HCT116 (cell line): ENCODE data around the gene TMTC2.

Experiments used
- ATF3 ChIP-seq: IDR thresholded peaks from 2 replicates; pipeline ENCODE4 v1.6.1; 2012
- CBX3 ChIP-seq: IDR thresholded peaks from 2 replicates; pipeline ENCODE4 v1.6.1; 2012; ENCODE audit warnings: low read depth
- CTCF ChIP-seq, 3 experiments: fragments of 200-600 bp in 1 of 3; sonication (generic) in 1 of 3; IDR thresholded peaks in 2 of 3; conservative IDR thresholded peaks in 1 of 3; 2 replicates each; pipeline ENCODE4 v1.5.1; 2012 to 2017; ENCODE audit warnings: low read depth in 2 of 3, low read length in 2 of 3, antibody characterized with exemption in 1 of 3, borderline replicate concordance in 1 of 3, control low read depth in 1 of 3, mild to moderate bottlenecking in 1 of 3, mixed read lengths in 1 of 3, mixed run types in 1 of 3, moderate library complexity in 1 of 3; ENCODE audit not compliant: insufficient read depth in 1 of 3
- EZH2 ChIP-seq: fragments of 200-600 bp; sonication (generic); IDR thresholded peaks from 2 replicates; pipeline ENCODE4 v1.6.1; 2017; ENCODE audit warnings: antibody characterized with exemption, mixed run types
- POLR2A ChIP-seq: IDR thresholded peaks from 2 replicates; pipeline ENCODE4 v1.7.0; 2011; ENCODE audit warnings: borderline replicate concordance; ENCODE audit not compliant: insufficient read depth, insufficient read length; ENCODE audit errors: extremely low read depth
- REST ChIP-seq: IDR thresholded peaks from 2 replicates; pipeline ENCODE4 v1.6.1; 2012; ENCODE audit warnings: low read depth
- SP1 ChIP-seq: IDR thresholded peaks from 2 replicates; pipeline ENCODE4 v1.6.1; 2012; ENCODE audit warnings: low read depth
- YY1 ChIP-seq: IDR thresholded peaks from 2 replicates; pipeline ENCODE4 v1.6.1; 2011; ENCODE audit warnings: low read length, low read depth, moderate library complexity, mild to moderate bottlenecking; ENCODE audit not compliant: insufficient replicate concordance; ENCODE audit errors: extremely low read depth
- ZNF274 ChIP-seq: fragments of 200-500 bp; sonication (Bioruptor generic); IDR thresholded peaks from 2 replicates; pipeline ENCODE4 v1.6.1; 2014; ENCODE audit warnings: mild to moderate bottlenecking, low read depth, low read length, inconsistent platforms
- TF ChIP-seq, protein P1 (sequence below): IDR thresholded peaks from 2 replicates; pipeline ENCODE4 v1.6.1; 2011; ENCODE audit warnings: mild to moderate bottlenecking, low read length, moderate library complexity; ENCODE audit not compliant: insufficient replicate concordance; ENCODE audit errors: extremely low read depth

DNA sequence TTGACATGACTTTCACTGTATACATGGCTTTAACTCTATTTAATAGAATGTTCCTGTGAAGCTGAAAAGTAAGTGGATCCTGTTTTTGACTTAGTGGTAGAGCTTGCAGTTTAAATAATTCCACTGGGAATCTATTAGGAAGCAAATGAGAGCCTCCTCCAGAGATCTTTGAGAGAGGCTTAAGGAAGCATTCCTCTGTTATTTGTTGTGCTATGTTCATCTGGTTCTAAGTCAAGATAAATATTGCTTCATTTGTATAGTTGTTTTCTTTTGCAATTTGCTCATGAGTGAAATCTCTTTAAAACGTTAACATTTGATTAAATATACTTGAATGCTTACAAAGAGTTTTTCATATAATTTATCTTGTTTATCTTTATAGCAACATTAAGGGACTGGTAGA lies 70.4 kb downstream of the TMTC2 start:
- no peak for TF ChIP-seq POLR2A
- no peak for TF ChIP-seq YY1
- TF ChIP-seq ATF3: no peak
- no peak for TF ChIP-seq ZNF274
- no peak for TF ChIP-seq EZH2
- no peak for TF ChIP-seq CTCF (IDR thresholded peaks at IDR 0.05 in 2 of 3, conservative IDR thresholded peaks at IDR 0.05 in 1 of 3; ENCODE audit: borderline replicate concordance in 1 of 3, insufficient read depth in 1 of 3, low read depth in 2 of 3, low read length in 2 of 3)
- TF ChIP-seq REST: no peak
- TF ChIP-seq CBX3: no peak
- no peak for TF ChIP-seq SP1
- TF ChIP-seq, protein P1, sequence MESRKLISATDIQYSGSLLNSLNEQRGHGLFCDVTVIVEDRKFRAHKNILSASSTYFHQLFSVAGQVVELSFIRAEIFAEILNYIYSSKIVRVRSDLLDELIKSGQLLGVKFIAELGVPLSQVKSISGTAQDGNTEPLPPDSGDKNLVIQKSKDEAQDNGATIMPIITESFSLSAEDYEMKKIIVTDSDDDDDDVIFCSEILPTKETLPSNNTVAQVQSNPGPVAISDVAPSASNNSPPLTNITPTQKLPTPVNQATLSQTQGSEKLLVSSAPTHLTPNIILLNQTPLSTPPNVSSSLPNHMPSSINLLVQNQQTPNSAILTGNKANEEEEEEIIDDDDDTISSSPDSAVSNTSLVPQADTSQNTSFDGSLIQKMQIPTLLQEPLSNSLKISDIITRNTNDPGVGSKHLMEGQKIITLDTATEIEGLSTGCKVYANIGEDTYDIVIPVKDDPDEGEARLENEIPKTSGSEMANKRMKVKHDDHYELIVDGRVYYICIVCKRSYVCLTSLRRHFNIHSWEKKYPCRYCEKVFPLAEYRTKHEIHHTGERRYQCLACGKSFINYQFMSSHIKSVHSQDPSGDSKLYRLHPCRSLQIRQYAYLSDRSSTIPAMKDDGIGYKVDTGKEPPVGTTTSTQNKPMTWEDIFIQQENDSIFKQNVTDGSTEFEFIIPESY: no peak
